ENCODE data around the gene RXRA. TPM values are rescaled to one million over a fixed set of nuclear protein-coding genes. Genes with fewer than 3 reads are reported as not detected.

The RXRA gene
- total RNA-seq, 1 donor from 2014 or later, result 16.8 TPM

- DNase-seq (ENCODE audit: low read depth), result peak; percentile 6
- FAIRE-seq, result no peak
- no peak for TF ChIP-seq CTCF (IDR thresholded peaks at IDR 0.05; ENCODE audit: insufficient read depth, low read length, severe bottlenecking)
- H3K4me3 ChIP-seq (ENCODE audit: low read depth, low read length), result no peak overlapping the region
- no peaks in the 10 kb centered on the region for H3K36me3 ChIP-seq (ENCODE audit: control insufficient read depth, insufficient read depth, low read length)
- H3K27me3 ChIP-seq (ENCODE audit: control insufficient read depth, insufficient read depth, low read length), result no peaks in the 10 kb centered on the region
Measured at GRCh38 chr9:134475011-134475790, 148.9 kb downstream of the RXRA start.

GRCh38 chr9:134476272-134476941 lies 150.2 kb downstream of the RXRA start:
- FAIRE-seq (no peak), DNase-seq (ENCODE audit: low read depth) (no peak)
- H3K27me3 ChIP-seq (ENCODE audit: control insufficient read depth, insufficient read depth, low read length), result no peaks in the 10 kb centered on the region
- no peak overlapping the region for H3K4me3 ChIP-seq (ENCODE audit: low read depth, low read length)
- no peaks in the 10 kb centered on the region for H3K36me3 ChIP-seq (ENCODE audit: control insufficient read depth, insufficient read depth, low read length)
- TF ChIP-seq CTCF (IDR thresholded peaks at IDR 0.05; ENCODE audit: insufficient read depth, low read length, severe bottlenecking), result no peak

GRCh38 chr9:134476942-134477335 lies 150.7 kb downstream of the RXRA start:
- no peak for TF ChIP-seq CTCF (IDR thresholded peaks at IDR 0.05; ENCODE audit: insufficient read depth, low read length, severe bottlenecking)

GRCh38 chr9:134477342-134477925 lies 151.2 kb downstream of the RXRA start:
- TF ChIP-seq CTCF (IDR thresholded peaks at IDR 0.05; ENCODE audit: insufficient read depth, low read length, severe bottlenecking), result no peak
- no peak overlapping the region for H3K4me3 ChIP-seq (ENCODE audit: low read depth, low read length)
- FAIRE-seq, result no peak

More at GRCh38 chr9:134476942-134477335, 150.7 kb downstream of the RXRA start:
- DNase-seq (ENCODE audit: low read depth), result no peak
- H3K36me3 ChIP-seq (ENCODE audit: control insufficient read depth, insufficient read depth, low read length), result no peaks in the 10 kb centered on the region
- no peak overlapping the region for H3K4me3 ChIP-seq (ENCODE audit: low read depth, low read length)
- no peak for FAIRE-seq
- H3K27me3 ChIP-seq (ENCODE audit: control insufficient read depth, insufficient read depth, low read length), result no peaks in the 10 kb centered on the region

GRCh38 chr9:134477927-134478326 lies 151.7 kb downstream of the RXRA start:
- DNase-seq (ENCODE audit: low read depth) (no peak), FAIRE-seq (no peak)
- no peaks in the 10 kb centered on the region for H3K36me3 ChIP-seq (ENCODE audit: control insufficient read depth, insufficient read depth, low read length)
- no peak overlapping the region for H3K4me3 ChIP-seq (ENCODE audit: low read depth, low read length)
- no peaks in the 10 kb centered on the region for H3K27me3 ChIP-seq (ENCODE audit: control insufficient read depth, insufficient read depth, low read length)
- no peak for TF ChIP-seq CTCF (IDR thresholded peaks at IDR 0.05; ENCODE audit: insufficient read depth, low read length, severe bottlenecking)

More at GRCh38 chr9:134477342-134477925, 151.2 kb downstream of the RXRA start:
- Histone ChIP-seq H3K27me3 (ENCODE audit: control insufficient read depth, insufficient read depth, low read length) (no peaks in the 10 kb centered on the region), H3K36me3 (ENCODE audit: control insufficient read depth, insufficient read depth, low read length) (no peaks in the 10 kb centered on the region)
- no peak for DNase-seq (ENCODE audit: low read depth)

Measured in bronchial epithelial cell (primary cell).